ENCODE measurements around the gene DLGAP1.

Gene DLGAP1

GRCh38 chr18:4007846-4008245 is 447.3 kb downstream of the DLGAP1 start:
- no peak for TF ChIP-seq ZNF311 (tag by site-specific recombination; IDR thresholded peaks at IDR 0.05; ENCODE audit: borderline replicate concordance)
- no peak for TF ChIP-seq KLF17 (tag by site-specific recombination; IDR thresholded peaks at IDR 0.05)
- no peak for TF ChIP-seq INSM2 (tag by site-specific recombination; IDR thresholded peaks at IDR 0.05)
- TF ChIP-seq ZNF175 (tag by site-specific recombination; IDR thresholded peaks at IDR 0.05): no peak
- no peak for TF ChIP-seq ZNF548 (tag by site-specific recombination; IDR thresholded peaks at IDR 0.05)
- TF ChIP-seq ZNF248 (tag by site-specific recombination; IDR thresholded peaks at IDR 0.05): no peak
- TF ChIP-seq HOXA7 (CRISPR knock-in tag; IDR thresholded peaks at IDR 0.05; ENCODE audit: borderline replicate concordance): no peak
- no peak for TF ChIP-seq MEIS1 (CRISPR knock-in tag; IDR thresholded peaks at IDR 0.05; ENCODE audit: borderline replicate concordance)
- no peak for TF ChIP-seq ZNF426 (tag by site-specific recombination; IDR thresholded peaks at IDR 0.05)
- no peak for TF ChIP-seq KLF16 (tag by site-specific recombination; IDR thresholded peaks at IDR 0.05)
- no peak for TF ChIP-seq ZNF664 (tag by site-specific recombination; IDR thresholded peaks at IDR 0.05)
- TF ChIP-seq ZSCAN23 (tag by site-specific recombination; IDR thresholded peaks at IDR 0.05): no peak
- TF ChIP-seq ZNF791 (tag by site-specific recombination; IDR thresholded peaks at IDR 0.05): no peak
- TF ChIP-seq ZBTB10 (tag by site-specific recombination; IDR thresholded peaks at IDR 0.05): no peak
- no peak for TF ChIP-seq OVOL3 (tag by site-specific recombination; IDR thresholded peaks at IDR 0.05)
- TF ChIP-seq ZNF10 (tag by site-specific recombination; IDR thresholded peaks at IDR 0.05): no peak
- H3K4me1 ChIP-seq (ENCODE audit: control insufficient read depth, insufficient read depth, low read length): no peaks in the 10 kb centered on the region; the same call in 1 of the 2 replicates
- H3K9me3 ChIP-seq (ENCODE audit: control insufficient read depth, insufficient read depth, low read depth, low read length): no peaks in the 10 kb centered on the region
- no peak overlapping the region for H3K27ac ChIP-seq (ENCODE audit: extremely low read depth, low read depth, low read length)
- ChIA-PET CTCF (interaction anchor here (0.6 to 1.1 kb wide), 4 partner anchors 12 to 1077 kb away, joined by 3 to 4 read pairs (median 3); no protein-coding TSS in a partner anchor), POLR2A (no interaction called here)
- no peaks in the 10 kb centered on the region for H3K36me3 ChIP-seq (ENCODE audit: control insufficient read depth in 2 of 2, insufficient read depth in 1 of 2, low read length in 2 of 2)
- no peak overlapping the region for H3K4me3 ChIP-seq (ENCODE audit: low read depth, low read length)

GRCh38 chr18:4004183-4004829 is 450.8 kb downstream of the DLGAP1 start:
- Histone ChIP-seq H3K27ac (ENCODE audit: extremely low read depth, low read depth, low read length) (no peak overlapping the region), H3K4me3 (ENCODE audit: low read depth, low read length) (no peak overlapping the region), H3K4me1 (ENCODE audit: control insufficient read depth, insufficient read depth, low read length) (no peaks in the 10 kb centered on the region; the same call in 1 of the 2 replicates), H3K9me3 (ENCODE audit: control insufficient read depth, insufficient read depth, low read depth, low read length) (no peaks in the 10 kb centered on the region), H3K36me3 (ENCODE audit: control insufficient read depth in 2 of 2, insufficient read depth in 1 of 2, low read length in 2 of 2) (no peaks in the 10 kb centered on the region)
- POLR2A ChIA-PET: no interaction called here
- CTCF ChIA-PET: interaction anchor here (0.6 to 3.1 kb wide), 4 partner anchors 9 to 233 kb away, joined by 3 to 14 read pairs (median 10); no protein-coding TSS in a partner anchor
- TF ChIP-seq ZNF513 (tag by site-specific recombination; IDR thresholded peaks at IDR 0.05): no peak
- TF ChIP-seq ZNF23 (tag by site-specific recombination; IDR thresholded peaks at IDR 0.05; ENCODE audit: borderline replicate concordance): no peak
- TF ChIP-seq ZNF391 (tag by site-specific recombination; IDR thresholded peaks at IDR 0.05; ENCODE audit: borderline replicate concordance, low read depth): no peak
- no peak for TF ChIP-seq ZNF449 (tag by site-specific recombination; IDR thresholded peaks at IDR 0.05)
- no peak for TF ChIP-seq SCRT1 (tag by site-specific recombination; IDR thresholded peaks at IDR 0.05; ENCODE audit: borderline replicate concordance)
- no peak for TF ChIP-seq BCL11B (tag by site-specific recombination; IDR thresholded peaks at IDR 0.05; ENCODE audit: low read depth)
- no peak for TF ChIP-seq ZNF140 (tag by site-specific recombination; IDR thresholded peaks at IDR 0.05)
- TF ChIP-seq ZNF473 (tag by site-specific recombination; IDR thresholded peaks at IDR 0.05): no peak
- no peak for TF ChIP-seq ZNF76 (tag by site-specific recombination; IDR thresholded peaks at IDR 0.05; ENCODE audit: borderline replicate concordance, low read depth)
- TF ChIP-seq ZNF324 (tag by site-specific recombination; IDR thresholded peaks at IDR 0.05): no peak
- no peak for TF ChIP-seq ZFP41 (tag by site-specific recombination; IDR thresholded peaks at IDR 0.05; ENCODE audit: borderline replicate concordance)
- no peak for TF ChIP-seq ZNF423 (tag by site-specific recombination; IDR thresholded peaks at IDR 0.05)
